ENCODE data around the gene TACC2. TPM values are rescaled to one million over a fixed set of nuclear protein-coding genes. Genes with fewer than 3 reads are reported as not detected.

TACC2 gene
- total and polyA plus RNA-seq, 2 donors (not counting 3 experiments of a cell fraction or from before 2014, with no cell fraction given) = 14.4 to 46.2 TPM

GRCh38 chr10:122096705-122097104 lies 107.7 kb downstream of the TACC2 start:
- no peaks in the 10 kb centered on the region for H3K9me1 ChIP-seq (replicated peaks; ENCODE audit: control insufficient read depth, extremely low read depth, insufficient read depth, low read length)
- H4K20me1 ChIP-seq (replicated peaks; ENCODE audit: control insufficient read depth, extremely low read depth, insufficient read depth, low read length) = no peaks in the 10 kb centered on the region
- H3K79me2 ChIP-seq (ENCODE audit: control insufficient read depth, insufficient read depth, low read length) = no peaks in the 10 kb centered on the region
- ChIA-PET POLR2A (no interaction called here), CTCF (interaction anchor here (0.7 kb wide), 1 partner anchor 171 kb away, joined by 3 read pairs; no protein-coding TSS in a partner anchor)
- no TSS peak for BruUV-seq (replicated peaks)
- dilution Hi-C loops (cut with MboI; ENCODE audit: extremely low pct_ligation_motif_present, low sequenced_read_pairs) = no loop called here
- FAIRE-seq (no peak), DNase-seq (ENCODE audit: low read depth, low spot score) (no peak)
- no peak overlapping the region for H3K4me3 ChIP-seq (replicated peaks in 1 of 3; ENCODE audit: insufficient read depth in 1 of 3, low read depth in 1 of 3, low read length in 3 of 3)
- no peak overlapping the region for H3K9ac ChIP-seq (replicated peaks; ENCODE audit: extremely low read depth, insufficient read depth, low read length)
- no peaks in the 10 kb centered on the region for H3K36me3 ChIP-seq (ENCODE audit: control insufficient read depth in 2 of 2, extremely low read depth in 1 of 2, insufficient read depth in 2 of 2, low read length in 2 of 2)
- H3K27ac ChIP-seq (ENCODE audit: insufficient read depth, low read depth, low read length) = no peak overlapping the region
- intact Hi-C loops (cut with micrococcal nuclease) = no loop called here
- peaks cover 14 to 15% of the 10 kb centered on the region in 2 experiments for H3K27me3 ChIP-seq (ENCODE audit: control insufficient read depth in 2 of 2, insufficient read depth in 2 of 2, low read length in 2 of 2)
- no peak overlapping the region for H2AFZ ChIP-seq (ENCODE audit: low read depth, low read length)
- TF ChIP-seq EZH2 (IDR thresholded peaks at IDR 0.05; ENCODE audit: borderline replicate concordance, low read depth, low read length, severe bottlenecking) = no peak
- TF ChIP-seq CTCF (IDR thresholded peaks at IDR 0.05; ENCODE audit: extremely low read depth in 1 of 2, insufficient read depth in 1 of 2, low read depth in 1 of 2, low read length in 2 of 2) = no peak
- no peak for TF ChIP-seq POLR2A (IDR thresholded peaks at IDR 0.05; ENCODE audit: low read depth, low read length)
- TF ChIP-seq FOS (IDR thresholded peaks at IDR 0.05; ENCODE audit: borderline replicate concordance, insufficient read depth, low read length) = no peak
- TF ChIP-seq POLR2AphosphoS5 (IDR thresholded peaks at IDR 0.05; ENCODE audit: insufficient read depth, low read depth, low read length) = no peak
- TF ChIP-seq GATA2 (IDR thresholded peaks at IDR 0.05; ENCODE audit: insufficient read depth, insufficient read length, low read depth, low read length) = no peak
- no peak for TF ChIP-seq MAX (IDR thresholded peaks at IDR 0.05; ENCODE audit: insufficient read depth, insufficient read length)
- no peak for TF ChIP-seq JUN (IDR thresholded peaks at IDR 0.05; ENCODE audit: borderline replicate concordance, insufficient read depth, insufficient read length, low read depth)
- no peak for TF ChIP-seq MYC (IDR thresholded peaks at IDR 0.05; ENCODE audit: low read depth, low read length)
- H3K4me1 ChIP-seq (ENCODE audit: control insufficient read depth, extremely low read depth, insufficient read depth, low read length) = no peaks in the 10 kb centered on the region
- H3K4me2 ChIP-seq (ENCODE audit: insufficient read depth, low read length) = no peak overlapping the region
- H3K9me3 ChIP-seq (replicated peaks; ENCODE audit: control insufficient read depth, insufficient read depth, low read length) = no peaks in the 10 kb centered on the region
